Liver (tissue), 9 donors: Measurements from ENCODE around the gene KRT34. TPM values are rescaled to one million over a fixed set of nuclear protein-coding genes. Genes with fewer than 3 reads are reported as not detected.
"Not testable (repeated sequence)": the region's sequence is repeated elsewhere in the genome, so short reads cannot be mapped to it uniquely, and the experiment has no call there.

Source experiments
- DNase-seq: peaks from one replicate; pipeline ENCODE4 v3.0.0-alpha.2; 2017; ENCODE audit warnings: low spot score
- H3K27ac ChIP-seq, 2 donors: one replicate each; pipeline ENCODE4 v1.7.0; 2013; ENCODE audit warnings: inconsistent platforms in 2 of 2, low read length in 2 of 2, control low read depth in 1 of 2, low read depth in 1 of 2, mild to moderate bottlenecking in 1 of 2
- H3K27me3 ChIP-seq, 4 donors: one replicate each; pipeline versions ENCODE4 v1.6.1 to v1.7.0; 2013; ENCODE audit warnings: low read length in 3 of 4, inconsistent platforms in 1 of 4, mild to moderate bottlenecking in 1 of 4, moderate library complexity in 1 of 4; ENCODE audit not compliant: control insufficient read depth in 4 of 4, insufficient read depth in 4 of 4
- H3K36me3 ChIP-seq, 4 donors: one replicate each; pipeline versions ENCODE4 v1.6.1 to v1.7.0; 2013; ENCODE audit warnings: low read length in 3 of 4, mild to moderate bottlenecking in 3 of 4, low read depth in 1 of 4, moderate library complexity in 1 of 4; ENCODE audit not compliant: control insufficient read depth in 4 of 4, insufficient read depth in 3 of 4
- H3K4me1 ChIP-seq, 4 donors: one replicate each; pipeline versions ENCODE4 v1.6.1 to v1.7.0; 2013; ENCODE audit warnings: low read length in 3 of 4, mild to moderate bottlenecking in 3 of 4, moderate library complexity in 1 of 4; ENCODE audit not compliant: control insufficient read depth in 4 of 4, insufficient read depth in 4 of 4
- H3K4me3 ChIP-seq, 3 donors: one replicate each; pipeline versions ENCODE4 v1.6.1 to v1.7.0; 2013; ENCODE audit warnings: low read length in 3 of 3, control low read depth in 1 of 3, low read depth in 1 of 3, mild to moderate bottlenecking in 1 of 3
- H3K9ac ChIP-seq, 2 donors: one replicate each; pipeline ENCODE4 v1.7.0; 2013; ENCODE audit warnings: low read length in 2 of 2, mild to moderate bottlenecking in 2 of 2, moderate library complexity in 2 of 2, control low read depth in 1 of 2, low read depth in 1 of 2
- H3K9me3 ChIP-seq, 4 donors: one replicate each; pipeline versions ENCODE4 v1.6.1 to v1.7.0; 2013; ENCODE audit warnings: low read length in 3 of 4; ENCODE audit not compliant: control insufficient read depth in 4 of 4
- EGR1 ChIP-seq, 2 donors: IDR thresholded peaks; 2 replicates each; pipeline ENCODE4 v1.6.1; 2016 to 2018; ENCODE audit warnings: antibody characterized with exemption in 2 of 2, low read depth in 2 of 2
- FOXA1 ChIP-seq: IDR thresholded peaks from 2 replicates; pipeline ENCODE4 v1.6.1; 2016; ENCODE audit warnings: antibody characterized with exemption
- FOXA2 ChIP-seq: IDR thresholded peaks from 2 replicates; pipeline ENCODE4 v1.6.1; 2016; ENCODE audit warnings: antibody characterized with exemption
- GABPA ChIP-seq, 2 donors: IDR thresholded peaks in 1 of 2; conservative IDR thresholded peaks in 1 of 2; 2 replicates each; pipeline ENCODE4 v1.6.1; 2016; ENCODE audit warnings: antibody characterized with exemption in 2 of 2, mild to moderate bottlenecking in 1 of 2, moderate library complexity in 1 of 2
- HNF4A ChIP-seq, 2 donors: conservative IDR thresholded peaks; 2 replicates each; pipeline ENCODE4 v1.6.1; 2016; ENCODE audit warnings: antibody characterized with exemption in 2 of 2, mild to moderate bottlenecking in 2 of 2
- HNF4G ChIP-seq: IDR thresholded peaks from 2 replicates; pipeline ENCODE4 v1.6.1; 2016; ENCODE audit warnings: antibody characterized with exemption
- JUND ChIP-seq, 2 donors: IDR thresholded peaks; 2 replicates each; pipeline ENCODE4 v1.6.1; 2016; ENCODE audit warnings: antibody characterized with exemption in 2 of 2
- NR2F2 ChIP-seq: IDR thresholded peaks from 2 replicates; pipeline ENCODE4 v1.6.1; 2016; ENCODE audit warnings: antibody characterized with exemption
- RAD21 ChIP-seq, 2 donors: IDR thresholded peaks; 2 replicates each; pipeline ENCODE4 v1.6.1; 2016; ENCODE audit warnings: antibody characterized with exemption in 2 of 2, mild to moderate bottlenecking in 2 of 2
- RXRA ChIP-seq, 2 donors: IDR thresholded peaks; 2 replicates each; pipeline ENCODE4 v1.6.1; 2017 to 2018; ENCODE audit warnings: antibody characterized with exemption in 2 of 2, mild to moderate bottlenecking in 1 of 2
- SP1 ChIP-seq: IDR thresholded peaks from 2 replicates; pipeline ENCODE4 v1.6.1; 2018; ENCODE audit warnings: antibody characterized with exemption, mild to moderate bottlenecking
- TAF1 ChIP-seq: conservative IDR thresholded peaks from 2 replicates; pipeline ENCODE4 v1.6.1; 2016; ENCODE audit warnings: antibody characterized with exemption, mild to moderate bottlenecking
- YY1 ChIP-seq: IDR thresholded peaks from 2 replicates; pipeline ENCODE4 v1.6.1; 2016; ENCODE audit warnings: antibody characterized with exemption, mild to moderate bottlenecking
- WGBS: extraction: QIAGEN DNeasy Blood & Tissue Kit; methylation state at CpG from one replicate; pipeline ENCODE4 v1.1.7; 2013; 5-methylcytosine and 5-hydroxymethylcytosine counted together
- polyA plus RNA-seq, 2 donors: library from polyadenylated mRNA; stranded (reverse) in 1 of 2; unstranded in 1 of 2; fragments of 200-250 nt in 1 of 2; fragments of >200 nt in 1 of 2; fragmentation: Nextera tagmentation in 1 of 2; extraction: Ambion mirVana in 1 of 2; gene quantifications; one replicate each; pipeline versions ENCODE4 v1.2.1 to v1.2.3, GENCODE V29; 2013 to 2015
- total RNA-seq, 2 donors: library from RNA; depleted of rRNA; stranded (reverse); fragments of >200 nt; gene quantifications; one replicate each; pipeline ENCODE4 v1.2.3, GENCODE V29; 2014
- TF ChIP-seq, protein P1 (sequence below): IDR thresholded peaks from 2 replicates; pipeline ENCODE4 v1.6.1; 2016; ENCODE audit warnings: antibody characterized with exemption, mild to moderate bottlenecking
- TF ChIP-seq, protein P2 (sequence below): IDR thresholded peaks from 2 replicates; pipeline ENCODE4 v1.6.1; 2016; ENCODE audit warnings: antibody characterized with exemption
- TF ChIP-seq, protein P3 (sequence below): IDR thresholded peaks from 2 replicates; pipeline ENCODE4 v1.6.1; 2016; ENCODE audit warnings: antibody characterized with exemption
- TF ChIP-seq, protein P4 (sequence below): IDR thresholded peaks from 2 replicates; pipeline ENCODE4 v1.6.1; 2016; ENCODE audit warnings: antibody characterized with exemption
- donor health status: healthy.
- donor health status: healthy.
- donor health status: healthy.
- donor health status: healthy.
- donor health status: healthy.

Gene KRT34
- total and polyA plus RNA-seq, 4 donors = not detected

DNA sequence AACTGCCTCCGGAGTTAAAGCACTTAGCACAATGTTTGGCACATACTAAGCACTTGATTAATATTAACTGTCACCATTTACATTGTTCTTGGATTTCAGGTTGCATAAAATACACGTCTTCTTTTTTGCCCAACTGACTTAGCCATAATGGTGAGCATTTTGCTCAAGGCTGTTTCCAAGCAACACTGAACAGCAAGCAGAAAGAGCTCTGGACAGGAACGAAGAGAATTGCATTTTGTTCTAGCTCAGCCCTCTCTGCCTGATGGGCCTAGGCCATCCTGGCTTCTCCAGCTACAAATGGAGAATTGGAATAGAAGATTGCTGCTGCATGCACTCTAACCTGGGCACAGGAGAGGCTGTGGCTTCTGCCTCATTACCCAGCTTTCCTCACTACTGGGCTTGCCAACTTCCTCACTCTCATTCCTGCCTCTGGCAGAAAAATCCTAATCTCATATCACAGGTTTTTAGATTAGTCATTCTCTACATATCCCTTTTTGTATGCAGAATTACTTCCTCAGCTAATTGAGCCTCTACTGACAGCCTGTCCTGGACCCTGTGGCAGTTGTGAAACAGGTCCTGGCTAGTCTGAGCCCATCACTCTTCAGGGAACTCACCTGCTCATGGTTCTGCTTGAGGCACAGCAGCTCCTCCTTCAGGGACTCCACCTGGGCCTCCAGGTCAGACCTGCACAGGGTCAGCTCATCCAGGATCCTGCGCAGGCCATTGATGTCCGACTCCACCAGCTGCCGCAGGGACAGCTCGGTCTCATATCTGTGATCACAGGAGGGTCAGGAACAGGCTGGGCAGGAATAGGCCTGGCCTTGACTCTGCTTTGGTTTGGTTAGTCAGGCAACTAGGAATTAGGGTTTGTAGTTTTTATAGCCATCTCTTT, 34.0 kb downstream of the KRT34 start:
- 88% methylated on average over 7 of the region's 7 CpGs for WGBS
- no peak for TF ChIP-seq NR2F2
- TF ChIP-seq, protein P1, sequence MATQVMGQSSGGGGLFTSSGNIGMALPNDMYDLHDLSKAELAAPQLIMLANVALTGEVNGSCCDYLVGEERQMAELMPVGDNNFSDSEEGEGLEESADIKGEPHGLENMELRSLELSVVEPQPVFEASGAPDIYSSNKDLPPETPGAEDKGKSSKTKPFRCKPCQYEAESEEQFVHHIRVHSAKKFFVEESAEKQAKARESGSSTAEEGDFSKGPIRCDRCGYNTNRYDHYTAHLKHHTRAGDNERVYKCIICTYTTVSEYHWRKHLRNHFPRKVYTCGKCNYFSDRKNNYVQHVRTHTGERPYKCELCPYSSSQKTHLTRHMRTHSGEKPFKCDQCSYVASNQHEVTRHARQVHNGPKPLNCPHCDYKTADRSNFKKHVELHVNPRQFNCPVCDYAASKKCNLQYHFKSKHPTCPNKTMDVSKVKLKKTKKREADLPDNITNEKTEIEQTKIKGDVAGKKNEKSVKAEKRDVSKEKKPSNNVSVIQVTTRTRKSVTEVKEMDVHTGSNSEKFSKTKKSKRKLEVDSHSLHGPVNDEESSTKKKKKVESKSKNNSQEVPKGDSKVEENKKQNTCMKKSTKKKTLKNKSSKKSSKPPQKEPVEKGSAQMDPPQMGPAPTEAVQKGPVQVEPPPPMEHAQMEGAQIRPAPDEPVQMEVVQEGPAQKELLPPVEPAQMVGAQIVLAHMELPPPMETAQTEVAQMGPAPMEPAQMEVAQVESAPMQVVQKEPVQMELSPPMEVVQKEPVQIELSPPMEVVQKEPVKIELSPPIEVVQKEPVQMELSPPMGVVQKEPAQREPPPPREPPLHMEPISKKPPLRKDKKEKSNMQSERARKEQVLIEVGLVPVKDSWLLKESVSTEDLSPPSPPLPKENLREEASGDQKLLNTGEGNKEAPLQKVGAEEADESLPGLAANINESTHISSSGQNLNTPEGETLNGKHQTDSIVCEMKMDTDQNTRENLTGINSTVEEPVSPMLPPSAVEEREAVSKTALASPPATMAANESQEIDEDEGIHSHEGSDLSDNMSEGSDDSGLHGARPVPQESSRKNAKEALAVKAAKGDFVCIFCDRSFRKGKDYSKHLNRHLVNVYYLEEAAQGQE = no peak
- no peak for TF ChIP-seq SP1
- TF ChIP-seq FOXA2 = no peak
- TF ChIP-seq, protein P2, sequence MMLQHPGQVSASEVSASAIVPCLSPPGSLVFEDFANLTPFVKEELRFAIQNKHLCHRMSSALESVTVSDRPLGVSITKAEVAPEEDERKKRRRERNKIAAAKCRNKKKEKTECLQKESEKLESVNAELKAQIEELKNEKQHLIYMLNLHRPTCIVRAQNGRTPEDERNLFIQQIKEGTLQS = no peak
- no peak for TF ChIP-seq RAD21 (IDR thresholded peaks at IDR 0.05)
- no peak for TF ChIP-seq HNF4A (conservative IDR thresholded peaks at IDR 0.05)
- no peak for TF ChIP-seq TAF1
- TF ChIP-seq RXRA (IDR thresholded peaks at IDR 0.05) = no peak
- TF ChIP-seq, protein P3, sequence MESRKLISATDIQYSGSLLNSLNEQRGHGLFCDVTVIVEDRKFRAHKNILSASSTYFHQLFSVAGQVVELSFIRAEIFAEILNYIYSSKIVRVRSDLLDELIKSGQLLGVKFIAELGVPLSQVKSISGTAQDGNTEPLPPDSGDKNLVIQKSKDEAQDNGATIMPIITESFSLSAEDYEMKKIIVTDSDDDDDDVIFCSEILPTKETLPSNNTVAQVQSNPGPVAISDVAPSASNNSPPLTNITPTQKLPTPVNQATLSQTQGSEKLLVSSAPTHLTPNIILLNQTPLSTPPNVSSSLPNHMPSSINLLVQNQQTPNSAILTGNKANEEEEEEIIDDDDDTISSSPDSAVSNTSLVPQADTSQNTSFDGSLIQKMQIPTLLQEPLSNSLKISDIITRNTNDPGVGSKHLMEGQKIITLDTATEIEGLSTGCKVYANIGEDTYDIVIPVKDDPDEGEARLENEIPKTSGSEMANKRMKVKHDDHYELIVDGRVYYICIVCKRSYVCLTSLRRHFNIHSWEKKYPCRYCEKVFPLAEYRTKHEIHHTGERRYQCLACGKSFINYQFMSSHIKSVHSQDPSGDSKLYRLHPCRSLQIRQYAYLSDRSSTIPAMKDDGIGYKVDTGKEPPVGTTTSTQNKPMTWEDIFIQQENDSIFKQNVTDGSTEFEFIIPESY = no peak
- no peak for TF ChIP-seq GABPA (IDR thresholded peaks at IDR 0.05 in 1 of 2, conservative IDR thresholded peaks at IDR 0.05 in 1 of 2)
- no peak for TF ChIP-seq JUND (IDR thresholded peaks at IDR 0.05)
- no peak overlapping the region for H3K4me3 ChIP-seq
- no peak overlapping the region for H3K27ac ChIP-seq
- no peak for DNase-seq
- no peaks in the 10 kb centered on the region for H3K4me1 ChIP-seq
- H3K9ac ChIP-seq = no peak overlapping the region
- H3K36me3 ChIP-seq = no peaks in the 10 kb centered on the region
- no peaks in the 10 kb centered on the region for H3K27me3 ChIP-seq
- no peaks in the 10 kb centered on the region for H3K9me3 ChIP-seq

DNA sequence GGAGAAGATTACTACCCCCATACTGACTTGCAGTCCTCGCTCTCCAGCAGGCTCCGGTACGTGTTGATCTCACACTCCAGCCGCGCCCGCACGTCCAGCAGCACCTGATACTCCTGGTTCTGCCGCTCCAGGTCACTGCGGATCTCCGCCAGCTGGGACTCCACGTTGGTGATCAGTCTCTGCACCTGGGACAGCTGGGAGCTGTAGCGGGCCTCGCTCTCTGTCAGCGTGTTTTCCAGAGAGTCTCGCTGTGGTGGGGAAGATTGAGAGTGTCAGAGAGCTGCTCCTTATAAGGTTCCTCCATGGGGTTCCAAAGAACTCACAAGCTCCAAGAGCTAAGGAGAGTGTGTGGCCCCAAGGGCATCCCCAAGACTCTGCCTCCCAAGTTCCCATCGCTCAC, 35.7 kb downstream of the KRT34 start:
- WGBS = 92% methylated on average over 16 of the region's 16 CpGs
- not testable (repeated sequence) for H3K9ac ChIP-seq, DNase-seq, H3K27me3 ChIP-seq, H3K27ac ChIP-seq, H3K36me3 ChIP-seq, H3K4me1 ChIP-seq, H3K9me3 ChIP-seq, H3K4me3 ChIP-seq

DNA sequence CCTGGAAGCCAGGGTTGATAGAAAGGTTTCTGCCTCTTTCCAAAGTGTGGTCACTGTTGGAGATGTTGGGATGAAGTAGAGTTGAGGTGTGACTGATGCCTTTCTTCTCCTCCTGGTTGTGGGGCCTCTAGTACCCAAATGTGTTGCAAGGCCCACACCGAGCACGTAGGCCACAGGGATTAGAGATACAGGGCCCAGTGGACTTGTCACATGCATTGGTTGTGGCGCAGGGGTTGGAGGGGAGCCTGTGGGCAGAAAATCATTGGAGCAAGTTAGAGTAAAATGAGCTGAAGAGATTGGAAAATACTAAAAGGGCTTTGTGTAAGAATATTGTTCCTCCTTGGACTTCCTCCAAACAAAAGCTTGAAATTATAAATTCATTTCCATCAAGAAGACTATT, 36.1 kb downstream of the KRT34 start:
- Histone ChIP-seq H3K27ac (no peak overlapping the region), H3K4me1 (no peaks in the 10 kb centered on the region), H3K36me3 (no peaks in the 10 kb centered on the region), H3K27me3 (no peaks in the 10 kb centered on the region), H3K4me3 (no peak overlapping the region), H3K9me3 (no peaks in the 10 kb centered on the region), H3K9ac (no peak overlapping the region)
- WGBS = 94% methylated on average over 3 of the region's 3 CpGs
- DNase-seq = no peak
- TF ChIP-seq, protein P4, sequence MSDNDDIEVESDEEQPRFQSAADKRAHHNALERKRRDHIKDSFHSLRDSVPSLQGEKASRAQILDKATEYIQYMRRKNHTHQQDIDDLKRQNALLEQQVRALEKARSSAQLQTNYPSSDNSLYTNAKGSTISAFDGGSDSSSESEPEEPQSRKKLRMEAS = no peak
- TF ChIP-seq SP1 (no peak), EGR1 (IDR thresholded peaks at IDR 0.05; ENCODE audit: low read depth in 2 of 2) (no peak), FOXA2 (no peak), HNF4A (conservative IDR thresholded peaks at IDR 0.05) (no peak), FOXA1 (no peak), JUND (IDR thresholded peaks at IDR 0.05) (no peak), RAD21 (IDR thresholded peaks at IDR 0.05) (no peak), NR2F2 (no peak), TAF1 (no peak), HNF4G (no peak), GABPA (IDR thresholded peaks at IDR 0.05 in 1 of 2, conservative IDR thresholded peaks at IDR 0.05 in 1 of 2) (no peak), YY1 (no peak)
- TF ChIP-seq, protein P2 = no peak
- TF ChIP-seq, protein P1 = no peak
